ENCODE data around the gene PDE1A. TPM values are rescaled to one million over a fixed set of nuclear protein-coding genes. Genes with fewer than 3 reads are reported as not detected.

PDE1A gene
- total RNA-seq, 4 donors from 2014 or later, result 2.9 to 14.4 (median 4.4) TPM

- H3K4me3 ChIP-seq, result no peak overlapping the region
- H3K4me1 ChIP-seq, result no peaks in the 10 kb centered on the region
- in situ Hi-C loops (cut with MboI; ENCODE audit: low sequenced_read_pairs in 4 of 4), result no loop called here
- TF ChIP-seq POLR2A (IDR thresholded peaks at IDR 0.05) (no peak), CTCF (IDR thresholded peaks at IDR 0.05 in 4 of 5, conservative IDR thresholded peaks at IDR 0.05 in 1 of 5) (no peak)
- no peak for DNase-seq
- H3K9me3 ChIP-seq, result no peaks in the 10 kb centered on the region
- no peak overlapping the region for H3K27ac ChIP-seq
- intact Hi-C loops (cut with DNase I; ENCODE audit: low total_unique reads), result no loop called here
- H3K36me3 ChIP-seq, result no peaks in the 10 kb centered on the region
- no peak for ATAC-seq
- no peaks in the 10 kb centered on the region for H3K27me3 ChIP-seq
Measured at GRCh38 chr2:182115258-182115657, 311.6 kb downstream of the PDE1A start.

- DNase-seq (no peak), ATAC-seq (no peak)
- in situ Hi-C loops (cut with MboI; ENCODE audit: low sequenced_read_pairs in 4 of 4), result no loop called here
Measured at GRCh38 chr2:182113334-182113733, 313.5 kb downstream of the PDE1A start.

GRCh38 chr2:182110347-182110746 is 316.5 kb downstream of the PDE1A start:
- Histone ChIP-seq H3K4me3 (no peak overlapping the region), H3K36me3 (no peaks in the 10 kb centered on the region), H3K27me3 (no peaks in the 10 kb centered on the region), H3K4me1 (no peaks in the 10 kb centered on the region), H3K27ac (no peak overlapping the region), H3K9me3 (no peaks in the 10 kb centered on the region)
- TF ChIP-seq CTCF (IDR thresholded peaks at IDR 0.05 in 4 of 5, conservative IDR thresholded peaks at IDR 0.05 in 1 of 5) (no peak), POLR2A (IDR thresholded peaks at IDR 0.05) (no peak)
- no peak for DNase-seq
- intact Hi-C loops (cut with DNase I; ENCODE audit: low total_unique reads) (no loop called here), in situ Hi-C loops (cut with MboI; ENCODE audit: low sequenced_read_pairs in 4 of 4) (no loop called here)
- ATAC-seq, result no peak

More at GRCh38 chr2:182113334-182113733, 313.5 kb downstream of the PDE1A start:
- H3K4me1 ChIP-seq, result no peaks in the 10 kb centered on the region
- intact Hi-C loops (cut with DNase I; ENCODE audit: low total_unique reads), result no loop called here
- H3K4me3 ChIP-seq, result no peak overlapping the region
- H3K9me3 ChIP-seq, result no peaks in the 10 kb centered on the region
- TF ChIP-seq POLR2A (IDR thresholded peaks at IDR 0.05), result no peak
- TF ChIP-seq CTCF (IDR thresholded peaks at IDR 0.05 in 4 of 5, conservative IDR thresholded peaks at IDR 0.05 in 1 of 5), result no peak
- no peak overlapping the region for H3K27ac ChIP-seq
- H3K27me3 ChIP-seq, result no peaks in the 10 kb centered on the region
- no peaks in the 10 kb centered on the region for H3K36me3 ChIP-seq

GRCh38 chr2:182103526-182103925 is 323.3 kb downstream of the PDE1A start:
- ATAC-seq (no peak), DNase-seq (no peak)
- Histone ChIP-seq H3K27me3 (no peaks in the 10 kb centered on the region), H3K36me3 (no peaks in the 10 kb centered on the region), H3K9me3 (no peaks in the 10 kb centered on the region), H3K4me3 (no peak overlapping the region), H3K4me1 (no peaks in the 10 kb centered on the region), H3K27ac (no peak overlapping the region)
- in situ Hi-C loops (cut with MboI; ENCODE audit: low sequenced_read_pairs in 4 of 4) (no loop called here), intact Hi-C loops (cut with DNase I; ENCODE audit: low total_unique reads) (no loop called here)
- TF ChIP-seq POLR2A (IDR thresholded peaks at IDR 0.05) (no peak), CTCF (IDR thresholded peaks at IDR 0.05 in 4 of 5, conservative IDR thresholded peaks at IDR 0.05 in 1 of 5) (no peak)

- in situ Hi-C loops (cut with MboI; ENCODE audit: low sequenced_read_pairs in 4 of 4) (no loop called here), intact Hi-C loops (cut with DNase I; ENCODE audit: low total_unique reads) (no loop called here)
- no peak for TF ChIP-seq CTCF (IDR thresholded peaks at IDR 0.05 in 4 of 5, conservative IDR thresholded peaks at IDR 0.05 in 1 of 5)
- no peak for TF ChIP-seq POLR2A (IDR thresholded peaks at IDR 0.05)
- H3K36me3 ChIP-seq, result no peaks in the 10 kb centered on the region
- H3K4me1 ChIP-seq, result no peaks in the 10 kb centered on the region
- H3K9me3 ChIP-seq, result no peaks in the 10 kb centered on the region
- DNase-seq (no peak), ATAC-seq (no peak)
- H3K27ac ChIP-seq, result no peak overlapping the region
- no peak overlapping the region for H3K4me3 ChIP-seq
- H3K27me3 ChIP-seq, result no peaks in the 10 kb centered on the region
Measured at GRCh38 chr2:182101263-182101662, 325.6 kb downstream of the PDE1A start.
